GM19193 (cell line): ENCODE measurements around the gene KLC1.

Experiments
- POLR2A ChIP-seq: IDR thresholded peaks from 4 replicates; pipeline ENCODE4 v1.6.1; 2011; ENCODE audit not compliant: insufficient read depth, insufficient read length; ENCODE audit errors: extremely low read depth

The KLC1 gene

DNA sequence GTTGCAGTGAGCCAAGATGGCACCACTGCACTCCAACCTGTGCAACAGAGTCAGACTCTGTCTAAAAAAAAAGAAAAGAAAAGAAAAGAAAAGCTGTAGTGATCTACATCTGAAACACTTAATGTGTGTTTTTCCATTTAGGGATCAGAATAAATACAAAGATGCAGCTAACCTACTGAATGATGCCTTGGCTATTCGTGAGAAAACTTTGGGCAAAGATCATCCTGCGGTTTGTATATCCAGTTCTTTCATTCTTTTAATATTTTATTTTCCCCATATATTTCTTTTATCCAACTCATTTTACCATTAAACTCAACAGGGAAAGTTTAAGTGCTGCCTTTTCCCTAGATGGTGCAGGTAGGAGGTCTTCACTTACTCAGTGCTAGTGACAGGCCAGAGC is 40.4 kb downstream of the KLC1 start:
- TF ChIP-seq POLR2A = no peak

DNA sequence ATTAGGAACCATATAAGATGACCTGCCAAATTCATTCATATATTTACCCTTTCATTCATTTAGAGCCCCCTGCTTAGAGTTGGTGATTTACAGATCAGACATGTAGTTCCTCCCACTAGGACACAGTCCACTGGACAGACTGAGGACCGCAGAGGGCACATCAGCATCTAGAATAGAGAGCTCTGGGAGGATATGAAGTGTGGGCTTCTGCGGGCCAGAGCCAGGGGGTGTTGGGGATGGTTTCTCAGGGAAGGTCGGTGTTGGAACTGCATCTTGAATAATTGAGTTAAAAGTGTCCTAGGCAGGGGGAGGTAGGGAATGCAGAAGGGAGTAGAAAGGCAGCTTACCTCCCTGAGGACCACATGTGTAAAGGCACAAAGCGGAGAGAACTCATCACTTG is 42.9 kb downstream of the KLC1 start:
- TF ChIP-seq POLR2A = no peak

DNA sequence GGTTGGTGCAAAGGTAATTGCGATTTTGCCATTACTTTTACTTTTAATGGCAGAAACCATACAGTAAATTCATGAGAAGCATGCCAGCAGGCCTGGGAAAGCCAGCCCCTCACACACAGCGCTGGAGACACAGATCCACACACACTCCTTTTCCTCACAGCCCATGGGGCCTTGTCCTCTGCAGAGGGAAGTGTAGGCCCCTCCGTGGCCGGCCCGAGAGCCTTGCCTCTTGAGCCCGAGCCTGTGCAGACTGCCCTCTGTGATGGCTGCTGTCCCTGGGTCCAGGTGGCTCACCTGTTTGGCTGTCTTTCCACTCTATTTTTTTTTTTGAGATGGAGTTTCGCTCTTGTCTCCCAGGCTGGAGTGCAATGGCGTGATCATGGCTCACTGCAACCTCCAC is 46.9 kb downstream of the KLC1 start:
- TF ChIP-seq POLR2A = no peak

DNA sequence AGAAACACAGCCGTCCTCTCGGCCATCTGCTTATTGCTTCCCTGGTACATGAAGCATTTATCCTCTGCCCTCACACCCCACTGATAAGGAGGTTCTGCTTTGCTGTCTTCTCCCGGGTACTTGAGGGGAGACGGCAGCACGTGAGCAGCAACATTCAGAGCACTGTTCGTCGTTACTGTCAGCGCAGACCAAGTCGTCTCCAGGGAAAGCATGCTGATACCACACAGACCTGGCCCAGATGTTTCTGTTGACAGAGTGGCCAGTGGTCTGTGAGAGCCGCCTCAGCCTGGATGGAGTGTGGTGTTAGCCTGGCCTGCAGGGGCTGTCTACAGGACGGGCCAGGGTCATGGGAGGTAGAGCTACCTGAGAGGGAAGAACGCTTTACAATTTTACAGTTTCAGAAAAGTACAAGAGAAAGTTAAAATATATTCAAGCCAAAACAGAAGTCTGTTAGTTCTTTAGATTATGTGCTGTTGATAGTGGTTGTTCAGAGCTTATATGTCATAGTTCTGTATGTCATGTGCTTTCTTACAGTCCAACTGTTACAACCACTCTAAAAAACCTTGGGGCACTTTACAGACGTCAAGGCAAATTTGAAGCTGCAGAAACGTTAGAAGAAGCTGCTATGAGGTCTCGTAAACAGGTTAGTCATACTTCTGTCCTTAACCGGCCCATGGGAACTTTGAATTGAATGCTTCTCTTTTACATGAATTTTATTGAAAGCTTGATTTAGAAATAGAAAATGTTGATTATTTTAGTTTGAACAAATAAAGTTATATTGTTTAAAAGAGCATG is 48.1 kb downstream of the KLC1 start:
- no peak for TF ChIP-seq POLR2A

DNA sequence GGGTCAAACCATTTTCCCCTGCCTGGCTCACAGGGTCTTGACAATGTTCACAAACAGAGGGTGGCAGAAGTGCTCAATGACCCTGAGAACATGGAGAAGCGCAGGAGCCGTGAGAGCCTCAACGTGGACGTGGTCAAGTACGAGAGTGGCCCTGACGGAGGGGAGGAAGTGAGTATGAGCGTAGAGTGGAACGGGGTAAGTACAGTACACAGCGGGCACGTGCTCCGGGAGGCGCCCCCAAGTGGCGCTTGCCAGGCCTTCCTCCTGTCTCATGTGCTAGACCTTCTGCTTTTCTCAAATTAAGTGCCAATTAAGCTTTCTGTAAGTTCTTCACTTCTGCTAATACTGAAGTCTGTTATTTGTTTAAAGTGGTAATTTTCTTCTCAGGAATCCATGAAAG is 50.3 kb downstream of the KLC1 start:
- no peak for TF ChIP-seq POLR2A

DNA sequence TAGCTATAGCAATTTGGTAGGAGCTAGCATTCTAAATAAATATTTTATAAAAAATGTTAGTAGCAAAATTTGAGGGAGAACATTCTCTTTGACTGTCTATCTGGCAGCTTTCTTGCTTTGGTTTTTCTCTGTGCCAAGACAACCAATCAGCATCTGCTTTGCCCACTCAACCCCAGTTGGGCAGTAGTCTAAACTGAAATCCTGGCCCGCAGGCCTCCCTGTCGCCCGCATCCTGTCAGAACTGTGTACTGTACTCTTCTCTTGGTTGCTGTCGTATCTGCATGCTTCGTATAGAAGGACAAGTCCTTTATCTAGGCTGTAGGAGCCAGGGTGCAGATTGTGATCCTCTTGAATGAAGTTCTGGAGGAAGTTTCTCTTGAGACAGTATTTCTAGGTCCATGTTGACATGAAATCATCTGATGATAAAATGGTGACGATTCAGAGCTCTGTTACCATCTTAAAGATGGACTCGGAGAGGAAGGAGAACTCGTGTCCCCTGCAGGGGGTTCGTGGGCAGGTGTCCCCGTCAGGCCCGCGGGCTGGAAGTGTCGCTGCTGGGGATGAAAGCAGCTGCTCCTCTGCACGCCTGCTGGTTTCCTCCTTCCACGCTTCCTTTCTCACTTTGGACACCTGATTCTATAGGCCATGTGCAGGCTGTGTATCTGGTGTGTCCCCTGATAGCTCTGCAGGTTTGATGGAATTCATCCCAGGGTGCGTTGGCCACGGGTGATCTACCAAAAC is 51.6 kb downstream of the KLC1 start:
- no peak for TF ChIP-seq POLR2A

DNA sequence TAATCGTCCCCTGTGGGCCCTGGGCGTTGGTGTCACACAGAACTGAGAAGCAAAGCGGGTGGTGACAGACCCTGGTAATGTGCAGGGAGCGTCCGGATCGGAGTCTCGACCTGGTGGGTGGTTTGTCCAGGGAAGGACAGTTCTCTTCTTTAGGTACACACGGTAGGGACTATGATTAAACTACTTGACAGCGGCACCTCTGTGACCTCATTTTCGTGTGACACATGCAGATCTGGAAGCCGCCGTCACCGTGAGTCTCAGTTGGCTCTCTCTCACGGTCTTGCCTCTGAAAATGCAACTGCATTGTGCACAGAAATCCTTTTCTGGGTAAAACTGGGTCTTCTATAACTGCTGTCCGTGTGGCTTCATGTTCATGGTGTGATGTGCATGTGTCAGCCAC is 54.1 kb downstream of the KLC1 start:
- TF ChIP-seq POLR2A = no peak

DNA sequence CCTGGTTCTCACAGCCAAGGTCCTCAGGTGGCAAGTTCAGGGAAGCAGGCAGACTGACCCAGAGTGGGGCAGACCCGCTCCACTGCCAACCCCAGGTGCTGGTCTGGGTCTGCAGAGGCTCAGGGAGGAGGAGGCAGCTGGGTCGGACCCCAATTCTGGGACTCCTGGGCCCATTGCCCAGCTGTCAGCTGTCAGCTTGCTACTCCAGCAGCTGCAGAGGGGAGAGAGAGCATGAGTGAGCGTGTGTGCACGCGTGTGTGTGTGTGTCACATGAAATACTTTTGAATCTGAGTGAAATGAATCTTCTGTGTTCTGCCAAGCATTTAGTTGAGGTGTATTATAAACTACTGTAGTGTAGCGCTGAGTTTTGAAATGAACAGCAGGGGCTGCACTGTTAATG is 55.5 kb downstream of the KLC1 start:
- no peak for TF ChIP-seq POLR2A

DNA sequence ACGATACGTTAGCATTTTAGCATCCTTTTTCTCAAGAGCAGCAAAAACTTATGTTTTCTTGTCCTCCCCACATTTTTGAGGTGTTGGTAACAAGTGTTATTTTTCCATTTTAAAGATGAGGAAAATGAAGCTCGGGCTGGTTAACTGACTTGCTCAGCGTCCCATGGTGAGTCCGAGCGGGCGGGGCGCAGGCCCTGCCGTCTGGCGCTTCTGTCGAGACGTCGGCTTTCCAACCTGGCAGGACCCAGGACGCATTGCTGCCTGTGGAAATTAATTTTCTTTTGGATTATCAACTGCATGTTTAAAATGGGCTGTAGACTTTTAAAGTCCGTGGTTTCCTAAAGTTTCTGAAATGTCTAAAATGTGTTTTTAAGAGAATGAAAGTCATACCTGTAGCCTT is 55.9 kb downstream of the KLC1 start:
- no peak for TF ChIP-seq POLR2A

DNA sequence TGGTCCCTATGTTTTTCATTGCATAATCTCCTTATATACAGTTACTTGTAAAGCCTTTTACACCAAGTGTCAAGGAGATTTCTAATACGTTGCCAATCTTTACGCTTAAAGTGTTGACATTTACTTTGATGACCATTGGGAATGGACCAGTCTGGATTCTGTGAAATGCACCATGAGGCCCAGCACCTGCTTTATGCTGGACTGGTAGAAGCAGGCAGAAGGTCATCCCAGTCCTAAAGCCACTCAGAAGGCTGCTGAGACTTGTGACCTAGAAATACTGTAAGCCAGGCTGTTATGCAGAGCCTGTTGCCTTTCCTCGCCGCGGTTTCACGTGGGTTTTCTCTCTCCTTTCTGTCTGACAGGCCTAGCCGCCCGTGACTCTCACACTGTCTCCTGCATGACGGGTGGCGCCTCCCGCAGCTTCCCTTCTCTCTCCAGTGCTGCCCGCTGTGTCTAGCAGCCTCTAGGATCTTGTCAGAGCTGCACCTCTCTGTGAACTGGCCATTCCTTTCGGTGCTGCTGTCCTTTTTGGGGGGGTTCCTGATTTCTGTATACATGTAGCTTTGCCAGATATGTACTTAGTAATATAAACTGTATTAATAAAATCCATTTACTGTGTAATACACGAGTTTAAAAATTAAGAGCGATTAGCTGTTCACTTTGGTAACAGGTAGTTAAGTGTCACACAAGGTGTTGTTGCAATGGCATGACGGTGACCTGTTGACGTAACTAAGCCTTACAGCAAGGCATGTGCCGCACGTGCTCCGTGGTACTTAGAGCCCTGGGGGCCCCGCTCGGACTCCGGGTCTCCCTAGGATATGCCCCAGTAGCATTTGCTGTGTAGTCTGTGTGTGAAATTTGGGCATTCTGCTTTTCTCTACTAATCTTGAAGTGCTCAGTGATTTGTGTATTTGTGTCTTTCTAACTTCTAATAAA is 56.5 kb downstream of the KLC1 start:
- no peak for TF ChIP-seq POLR2A

DNA sequence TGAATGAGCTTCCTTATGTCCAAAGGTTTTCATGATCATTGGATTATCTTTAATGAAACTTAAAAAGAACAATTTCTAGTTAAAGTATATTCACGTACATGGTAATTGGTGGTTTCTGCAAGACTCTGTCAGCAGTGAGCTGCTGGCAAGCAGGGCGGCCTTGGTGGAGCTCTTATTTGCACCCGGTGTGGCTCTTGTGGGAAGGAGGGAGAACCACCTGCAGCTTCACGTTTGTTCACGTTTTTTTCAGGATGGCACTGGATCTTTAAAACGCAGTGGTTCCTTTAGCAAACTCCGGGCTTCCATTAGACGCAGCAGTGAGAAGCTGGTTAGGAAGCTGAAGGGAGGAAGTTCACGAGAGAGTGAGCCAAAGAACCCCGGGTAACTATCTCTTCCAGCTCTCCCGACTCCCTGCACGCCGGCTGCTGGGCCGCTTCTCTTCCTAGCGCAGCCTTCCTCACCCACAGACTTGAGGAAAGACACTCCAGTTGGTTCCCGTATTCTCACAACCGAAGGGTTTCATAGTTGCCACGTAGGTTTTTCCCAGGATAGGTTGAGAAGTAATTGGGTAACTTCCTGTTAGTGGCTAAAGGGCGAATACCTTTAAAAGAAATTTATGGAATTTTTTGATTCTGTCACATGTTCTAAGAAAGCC is 57.9 kb downstream of the KLC1 start:
- TF ChIP-seq POLR2A = no peak

DNA sequence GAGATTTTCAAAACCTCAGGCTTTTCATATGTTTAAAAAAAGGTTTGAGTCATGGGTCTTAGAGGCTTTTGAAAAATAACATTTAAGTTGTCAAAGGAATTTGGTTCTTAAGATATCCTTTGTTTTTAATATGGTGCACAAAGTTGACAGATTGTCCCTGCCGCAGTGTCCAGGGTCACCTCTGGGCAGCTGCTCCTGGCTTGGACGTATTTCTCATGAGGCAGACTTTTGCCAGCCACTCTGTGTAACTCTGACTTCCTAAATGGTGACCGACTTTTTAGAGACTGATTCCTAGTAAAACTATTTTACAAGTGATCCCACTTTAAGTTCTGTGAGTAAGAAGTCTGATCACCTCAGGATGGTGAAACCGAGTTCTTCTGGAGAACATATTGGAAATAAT is 58.7 kb downstream of the KLC1 start:
- TF ChIP-seq POLR2A = no peak

DNA sequence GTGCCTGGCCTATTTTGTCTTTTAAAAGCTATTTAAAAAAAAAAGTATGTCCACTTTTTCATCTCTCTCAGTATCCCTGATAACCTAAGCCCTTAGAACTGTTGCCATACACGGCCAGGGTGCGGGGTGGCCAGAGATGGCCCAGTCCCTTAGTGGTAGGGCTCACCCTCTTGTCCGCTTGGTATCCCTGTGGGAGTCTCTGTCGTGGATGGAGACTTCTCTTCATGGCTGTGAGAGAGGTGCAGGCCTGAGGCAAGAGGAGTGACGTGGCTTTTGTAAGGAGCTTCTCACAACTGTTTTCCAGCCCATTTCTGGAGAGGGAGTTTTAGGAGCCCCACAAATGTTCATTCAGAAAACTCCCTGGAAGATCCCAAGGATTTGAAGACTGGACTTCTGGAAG is 59.4 kb downstream of the KLC1 start:
- TF ChIP-seq POLR2A = no peak
